HG02642 (cell line): ENCODE measurements around the gene DDX39B.
"Not testable (repeated sequence)": the region's sequence is repeated elsewhere in the genome, so short reads cannot be mapped to it uniquely, and the experiment has no call there.

Source experiments
- ATAC-seq: cut with Tn5 transposase; IDR thresholded peaks from one replicate; pipeline ENCODE4 v1.9.1; 2021; ENCODE audit warnings: mild to moderate bottlenecking; ENCODE audit not compliant: unreplicated experiment, poor library complexity

Gene DDX39B

DNA sequence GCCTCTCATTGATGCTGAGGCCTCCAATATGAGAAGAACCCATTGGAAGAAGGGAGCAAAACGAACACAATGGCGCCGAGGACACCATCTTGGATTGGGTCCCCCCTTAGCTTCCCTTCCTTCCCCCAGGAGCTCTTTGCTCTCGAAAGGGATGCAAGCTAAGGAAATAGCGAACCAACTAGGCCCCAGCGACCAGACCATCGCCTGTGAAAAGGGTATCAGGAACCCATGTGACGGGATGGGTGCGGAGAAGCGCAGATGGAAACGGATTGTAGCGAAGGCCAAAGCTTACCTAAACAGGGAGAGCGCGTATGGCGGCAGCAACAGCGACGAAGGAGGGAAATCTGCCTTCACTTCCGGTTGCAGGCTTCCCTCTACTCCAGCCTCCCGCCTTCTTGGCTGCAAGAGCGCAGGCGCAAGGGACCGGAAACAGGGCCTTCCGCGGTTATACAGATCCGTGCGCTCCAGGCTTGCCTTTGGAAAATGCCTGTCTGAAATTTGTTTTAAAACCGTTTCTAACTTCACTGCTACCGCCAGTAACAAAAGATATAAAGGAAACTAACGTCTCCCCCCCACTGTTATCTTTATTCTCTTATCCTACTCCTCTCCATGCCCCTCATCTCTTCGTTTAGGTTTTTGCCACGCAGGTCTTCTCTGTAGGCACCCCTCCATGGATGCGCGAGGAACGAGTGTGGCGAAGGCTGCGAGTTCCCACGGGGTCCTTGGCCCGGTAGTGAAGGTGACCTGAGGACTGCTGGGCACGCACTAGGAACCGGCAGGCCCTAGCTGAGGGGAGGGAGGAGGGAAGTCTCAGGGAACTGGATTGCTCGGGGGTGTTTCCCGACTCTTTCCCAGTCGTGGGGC lies at the start of gene DDX39B:
DDX39B (minus strand) TSS at position 346 of the 864 bp plus-strand sequence. CDS start 1,471 bp downstream, outside the sequence.
- ATAC-seq = peak; percentile 80

DNA sequence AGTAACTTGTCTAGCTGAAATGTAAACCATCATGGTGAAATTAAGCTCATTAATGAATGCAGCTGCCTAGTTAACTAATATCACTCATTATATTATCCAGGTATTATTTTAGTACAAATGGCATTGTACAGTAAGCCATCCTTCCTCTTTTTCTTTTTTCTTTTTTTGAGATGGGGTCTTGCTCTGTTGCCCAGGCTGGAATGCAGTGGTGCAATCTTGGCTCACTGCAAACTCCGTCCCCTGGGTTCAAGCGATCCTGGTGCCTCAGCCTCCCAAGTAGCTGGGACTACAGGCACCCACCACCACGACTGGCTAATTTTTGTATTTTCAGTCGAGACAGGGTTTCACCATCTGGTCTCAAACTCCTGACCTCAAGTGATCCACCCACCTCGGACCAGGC lies 48.9 kb upstream of the DDX39B start:
- ATAC-seq = not testable (repeated sequence)

DNA sequence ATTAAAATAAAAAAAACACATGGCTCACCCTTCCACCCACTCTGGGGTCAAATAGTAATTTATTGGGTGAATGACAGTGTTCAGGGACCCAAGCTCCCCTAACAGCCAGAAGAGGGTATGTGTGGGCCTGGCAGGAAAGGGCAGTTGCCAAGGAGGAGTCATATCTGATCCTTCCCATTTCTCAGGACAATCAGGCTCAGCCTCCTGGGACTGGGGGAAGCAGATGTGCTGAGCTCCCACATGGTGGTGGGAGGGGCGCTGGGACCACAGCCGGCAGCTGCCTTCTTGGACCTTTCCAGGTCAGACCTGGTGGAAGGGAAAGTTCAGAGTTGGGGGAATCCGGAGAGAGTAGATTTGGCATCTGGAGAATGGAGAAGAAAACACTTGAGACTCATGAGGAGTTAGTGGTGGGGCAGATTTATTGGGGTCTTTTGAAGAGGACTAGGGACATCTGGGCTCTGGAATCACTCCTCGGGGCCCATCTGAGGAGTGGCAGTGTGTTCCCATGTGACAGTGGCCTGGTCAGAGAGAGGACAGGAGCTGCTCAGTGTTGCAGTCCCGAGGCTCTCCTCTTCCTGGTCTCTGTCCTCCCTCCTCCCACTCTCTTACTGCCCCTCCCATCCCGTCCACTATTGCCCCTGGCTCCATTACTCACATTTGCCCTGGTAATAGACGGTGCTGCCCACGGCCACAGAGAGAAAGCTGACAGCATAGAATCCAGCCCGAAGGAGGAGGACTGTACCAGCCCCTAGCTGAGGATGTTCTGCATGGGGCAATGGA lies 47.3 kb upstream of the DDX39B start:
- ATAC-seq = no peak

DNA sequence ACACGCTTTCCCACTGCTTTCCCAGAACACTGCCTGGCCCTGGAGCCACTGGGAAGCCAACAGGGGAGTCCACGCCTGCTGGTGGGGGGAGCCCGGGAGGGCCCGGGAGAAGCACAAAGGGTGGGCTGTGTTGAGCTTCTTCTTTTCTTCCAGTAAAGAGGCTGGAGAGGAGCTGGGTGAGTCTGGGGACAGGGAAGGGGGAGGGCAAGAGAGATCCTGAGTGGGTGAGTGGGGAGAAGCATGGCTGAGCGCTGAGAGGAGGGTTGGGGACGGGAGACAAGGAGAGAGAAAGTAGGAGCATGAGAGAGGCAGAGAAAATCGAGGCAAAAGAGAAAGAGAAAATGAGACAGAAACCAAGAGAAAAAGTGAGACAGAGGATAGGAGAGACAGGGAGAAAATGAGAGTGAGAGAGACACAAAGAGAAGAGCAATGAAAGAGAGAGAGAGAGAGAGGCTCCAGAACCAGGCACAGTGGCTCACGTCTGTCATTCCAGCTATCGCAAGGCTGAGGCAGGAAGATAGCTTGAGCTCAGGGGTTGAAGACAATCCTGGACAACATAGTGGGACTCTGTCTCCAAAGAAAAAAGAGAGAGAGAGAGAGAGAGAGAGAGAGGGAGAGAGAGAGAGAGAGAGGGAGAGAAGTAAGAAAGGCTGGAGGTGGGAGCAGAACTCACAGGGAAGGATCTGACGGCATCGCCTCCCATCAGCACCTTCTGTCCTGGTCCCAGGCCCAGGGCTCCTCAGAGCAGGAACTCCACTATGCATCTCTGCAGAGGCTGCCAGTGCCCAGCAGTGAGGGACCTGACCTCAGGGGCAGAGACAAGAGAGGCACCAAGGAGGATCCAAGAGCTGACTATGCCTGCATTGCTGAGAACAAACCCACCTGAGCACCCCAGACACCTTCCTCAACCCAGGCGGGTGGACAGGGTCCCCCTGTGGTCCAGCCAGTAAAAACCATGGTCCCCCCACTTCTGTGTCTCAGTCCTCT lies 46.3 kb upstream of the DDX39B start:
- ATAC-seq = no peak

DNA sequence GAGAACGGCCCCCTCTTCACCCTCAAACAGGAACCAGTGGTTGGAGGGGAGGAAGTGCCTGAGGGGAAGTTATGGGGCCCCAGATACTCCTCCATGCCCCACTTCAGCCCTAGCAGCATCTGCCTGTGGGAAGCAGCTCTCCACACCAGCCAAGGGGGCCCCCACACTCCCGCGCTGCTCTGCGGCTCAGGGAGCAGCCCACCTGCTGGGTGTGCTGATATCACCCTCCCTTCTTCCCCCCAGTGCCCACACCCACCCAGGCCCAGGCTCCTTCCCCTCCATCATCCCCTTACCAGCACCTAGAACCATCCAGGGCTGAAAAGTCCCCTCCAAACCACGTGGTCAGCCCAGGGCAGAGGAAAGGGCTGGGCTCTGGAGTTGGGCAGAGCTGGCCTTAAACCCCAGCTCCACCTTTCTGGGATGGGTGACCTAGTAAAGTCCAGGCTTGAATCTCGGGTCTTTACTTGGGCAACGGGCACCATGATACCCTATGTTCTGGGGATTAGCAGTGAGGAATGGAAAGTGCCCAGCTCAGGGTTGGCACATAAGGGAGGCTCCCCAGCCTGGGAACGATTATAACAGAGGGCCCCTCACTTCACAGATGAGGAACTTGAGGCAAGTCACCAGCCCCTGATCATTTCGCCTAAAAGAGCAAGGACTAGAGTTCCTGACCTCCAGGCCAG lies 44.9 kb upstream of the DDX39B start:
- ATAC-seq = no peak

DNA sequence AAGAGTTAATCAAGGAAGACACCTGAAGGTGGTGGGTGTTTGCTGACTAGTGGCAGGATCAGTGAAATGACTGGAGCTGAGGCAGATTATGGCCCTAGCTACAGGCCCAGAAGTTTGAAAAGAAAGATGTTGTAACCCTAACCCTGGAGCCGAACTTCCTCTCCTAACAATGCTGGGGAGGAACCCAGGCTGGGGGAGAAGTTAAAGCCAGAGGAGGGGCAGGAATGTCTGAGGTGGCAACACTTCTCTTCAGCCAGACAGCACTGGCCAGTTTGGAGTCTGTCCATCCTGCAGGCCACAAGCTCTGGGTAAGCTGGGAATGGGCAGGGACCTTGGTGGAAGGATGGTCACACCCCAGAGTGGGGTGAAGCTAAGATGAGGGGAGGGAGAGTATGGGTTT lies 44.2 kb upstream of the DDX39B start, which contains the start of gene LST1:
LST1 (plus strand) TSS at position 270 of the 400 bp plus-strand sequence. CDS start 1,023 bp downstream, outside the sequence.
- no peak for ATAC-seq

DNA sequence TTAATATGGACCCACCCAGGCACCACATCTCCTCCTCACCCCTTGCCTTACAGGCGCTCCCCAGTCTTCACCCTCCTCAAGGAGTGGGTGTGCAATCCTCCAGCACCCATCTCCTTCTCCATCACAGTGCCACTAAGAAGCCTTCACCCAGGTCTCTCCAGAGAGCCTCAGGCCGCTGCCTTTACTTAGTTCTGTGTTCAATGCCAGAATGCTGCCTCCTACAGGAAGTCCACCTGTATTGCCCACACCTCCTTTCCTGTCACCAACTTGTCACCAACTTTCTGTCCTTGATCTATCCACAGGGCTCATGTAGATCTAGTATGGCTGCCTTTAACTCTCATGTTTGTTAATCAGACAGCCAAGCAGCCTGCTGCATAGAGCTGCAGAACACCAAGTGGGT lies 43.7 kb upstream of the DDX39B start:
- no peak for ATAC-seq

DNA sequence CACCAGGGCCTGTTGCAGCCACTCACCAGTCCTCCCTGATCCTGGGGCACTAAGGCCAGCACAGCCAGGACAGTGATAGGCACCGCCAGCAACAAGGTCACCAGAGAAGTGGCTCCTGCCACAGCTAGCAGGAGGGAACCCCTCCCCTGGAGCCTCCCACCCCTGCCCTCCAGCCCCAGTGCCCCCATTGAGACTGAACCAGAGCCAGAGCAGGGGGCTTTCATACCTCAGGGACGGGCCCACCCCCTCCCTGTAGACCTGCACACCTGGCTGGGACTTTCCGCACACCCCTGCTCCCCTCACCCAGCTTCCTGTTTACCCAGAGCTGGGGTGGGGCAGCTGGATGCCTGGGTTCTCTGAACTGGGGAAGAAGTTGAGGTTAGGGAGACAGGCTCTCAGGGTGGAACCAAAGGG lies 40.4 kb upstream of the DDX39B start, which contains the start of gene LTB:
LTB (minus strand) TSS at position 195 of the 414 bp plus-strand sequence; CDS start at position 188, 7 bp downstream.
- ATAC-seq = no peak

DNA sequence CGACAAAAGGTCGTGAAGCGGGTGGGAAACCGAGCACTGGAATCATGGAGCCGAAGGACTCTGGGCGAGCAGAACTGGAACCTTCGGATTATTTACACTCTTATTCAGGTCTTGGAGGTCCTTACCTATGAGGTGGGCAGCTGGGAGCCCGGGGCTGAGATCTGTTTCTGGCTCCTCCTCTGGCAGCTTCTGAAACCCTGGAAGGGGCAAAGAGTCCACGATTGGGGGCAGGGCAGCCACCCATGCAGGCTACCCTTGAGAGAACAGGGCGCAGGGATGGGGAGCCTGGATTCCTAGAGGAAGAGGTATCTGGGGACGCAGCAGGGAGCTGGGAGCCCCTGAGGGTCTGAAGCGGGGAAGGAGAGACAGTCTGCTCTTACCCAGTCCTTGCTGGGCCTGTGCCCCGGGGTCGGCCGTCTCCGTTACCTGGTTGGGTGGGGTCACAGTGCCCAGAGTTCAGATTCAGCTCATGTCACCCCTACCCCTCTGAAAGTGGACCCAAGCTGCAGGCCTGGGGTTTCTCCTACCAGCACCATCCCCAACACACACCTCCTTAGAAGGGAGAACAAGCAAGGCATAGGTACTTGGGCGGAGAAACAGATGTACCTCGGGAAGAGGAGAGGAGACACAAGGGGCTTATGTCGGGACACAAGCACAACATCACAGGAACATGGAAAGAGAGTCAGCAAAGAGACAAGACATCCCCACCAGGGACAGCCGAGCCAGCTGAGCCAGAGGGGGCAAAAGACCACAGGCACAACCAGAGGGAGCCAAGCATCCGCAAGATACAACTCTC lies 39.8 kb upstream of the DDX39B start:
- ATAC-seq = no peak

DNA sequence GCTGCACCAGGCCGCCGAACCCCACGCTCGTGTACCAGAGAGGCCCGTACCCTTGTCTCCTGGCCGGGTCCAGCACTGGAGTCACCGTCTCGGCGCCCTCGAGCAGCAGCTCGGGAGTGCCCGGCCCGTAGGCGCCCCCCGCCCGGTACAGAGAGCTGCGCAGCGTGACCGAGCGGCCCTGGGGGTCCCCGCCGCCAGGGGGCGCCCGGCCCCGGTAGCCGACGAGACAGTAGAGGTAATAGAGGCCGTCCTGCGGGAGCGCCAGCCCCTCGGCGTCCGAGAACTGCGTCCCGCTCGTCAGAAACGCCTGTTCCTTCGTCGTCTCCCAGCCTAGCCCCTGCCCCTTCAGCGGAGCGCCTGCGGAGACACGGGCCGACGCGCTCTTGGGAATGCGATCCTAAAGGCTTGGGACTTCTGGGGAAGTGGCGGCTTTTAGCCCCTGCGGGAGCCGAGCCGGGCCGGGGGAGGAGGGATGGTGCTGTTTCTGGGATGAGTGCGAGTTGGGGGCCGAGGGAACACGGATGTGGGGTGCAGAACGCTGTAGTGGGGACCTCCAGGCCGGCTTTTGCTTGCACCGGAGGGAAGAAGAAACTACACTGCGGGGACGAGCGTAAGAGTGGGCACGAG lies 39.1 kb upstream of the DDX39B start:
- peak; percentile 69 for ATAC-seq

DNA sequence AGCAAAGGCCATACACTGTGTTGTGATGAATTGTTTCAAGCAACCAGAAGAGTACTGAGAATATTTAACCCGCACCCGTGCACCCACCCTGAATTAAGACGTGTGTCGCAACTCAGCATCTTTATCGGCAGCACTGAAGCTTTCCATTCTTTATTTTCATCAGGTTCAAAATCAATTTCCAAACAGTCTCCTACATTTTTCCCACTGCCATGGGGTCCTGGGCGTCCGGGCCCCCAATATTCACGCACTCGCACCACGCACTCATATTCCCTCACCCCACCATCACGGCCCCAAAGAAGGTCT lies 38.6 kb upstream of the DDX39B start:
- no peak for ATAC-seq

DNA sequence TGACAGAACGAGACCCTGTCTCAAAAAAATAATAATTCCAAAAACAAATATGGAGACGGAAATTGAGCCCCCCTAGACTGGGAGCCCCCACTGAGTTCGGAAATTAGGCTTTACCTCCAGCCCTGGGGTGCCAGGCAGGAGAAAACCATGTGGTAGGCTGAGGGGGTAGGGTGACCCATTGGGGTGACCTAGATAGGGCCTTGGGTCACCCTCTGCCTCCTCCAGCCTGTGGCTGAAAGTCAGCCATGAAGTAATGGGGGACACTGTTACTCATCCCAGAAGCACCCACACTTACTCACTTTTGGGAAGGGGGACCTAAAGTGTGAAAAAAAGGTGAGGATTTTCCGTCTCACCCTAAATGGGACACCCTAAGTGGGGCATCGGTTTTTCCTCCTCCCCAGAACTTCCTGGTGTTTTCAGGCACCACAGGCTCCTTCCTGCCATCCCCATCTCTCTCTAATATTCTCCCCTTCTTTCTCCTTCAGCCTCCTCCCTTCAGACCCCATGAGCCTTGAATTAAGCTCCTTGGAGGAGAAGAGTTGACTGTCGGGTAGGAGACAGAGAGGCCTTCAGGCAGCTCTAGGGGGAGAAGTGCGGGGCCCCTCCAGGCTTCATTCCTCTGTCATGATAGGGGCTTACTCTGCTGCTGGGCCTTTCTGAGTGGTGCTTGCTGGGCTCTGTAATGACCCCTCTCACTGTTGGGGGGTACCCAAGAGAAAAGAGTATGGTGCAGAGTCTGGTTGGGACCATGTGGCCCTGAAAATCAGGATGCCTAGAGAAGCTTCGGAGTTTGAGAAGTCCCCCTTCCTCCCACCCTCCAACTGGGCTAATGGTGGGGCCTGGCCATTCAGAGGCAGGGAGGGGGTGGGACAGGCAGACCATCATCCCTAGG lies 38.0 kb upstream of the DDX39B start:
- no peak for ATAC-seq

DNA sequence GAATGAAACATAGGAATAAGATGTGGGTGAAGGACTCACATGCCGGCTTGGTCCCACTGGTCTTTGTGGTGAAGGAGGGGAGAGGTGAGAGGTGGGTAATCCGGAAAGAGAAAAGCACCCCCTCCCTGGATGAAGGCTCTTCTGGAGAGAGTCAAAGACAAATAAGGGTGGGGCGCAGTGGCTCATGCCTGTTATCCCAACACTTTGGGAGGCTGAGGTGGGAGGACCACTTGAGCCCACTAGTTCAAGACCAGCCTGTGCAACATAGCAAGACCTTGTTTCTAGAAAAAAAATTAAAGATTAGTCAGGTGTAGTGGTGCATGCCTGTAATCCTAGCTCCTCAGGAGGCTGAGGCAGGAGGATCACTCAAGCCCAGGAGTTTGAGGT lies 37.3 kb upstream of the DDX39B start:
- ATAC-seq = no peak

DNA sequence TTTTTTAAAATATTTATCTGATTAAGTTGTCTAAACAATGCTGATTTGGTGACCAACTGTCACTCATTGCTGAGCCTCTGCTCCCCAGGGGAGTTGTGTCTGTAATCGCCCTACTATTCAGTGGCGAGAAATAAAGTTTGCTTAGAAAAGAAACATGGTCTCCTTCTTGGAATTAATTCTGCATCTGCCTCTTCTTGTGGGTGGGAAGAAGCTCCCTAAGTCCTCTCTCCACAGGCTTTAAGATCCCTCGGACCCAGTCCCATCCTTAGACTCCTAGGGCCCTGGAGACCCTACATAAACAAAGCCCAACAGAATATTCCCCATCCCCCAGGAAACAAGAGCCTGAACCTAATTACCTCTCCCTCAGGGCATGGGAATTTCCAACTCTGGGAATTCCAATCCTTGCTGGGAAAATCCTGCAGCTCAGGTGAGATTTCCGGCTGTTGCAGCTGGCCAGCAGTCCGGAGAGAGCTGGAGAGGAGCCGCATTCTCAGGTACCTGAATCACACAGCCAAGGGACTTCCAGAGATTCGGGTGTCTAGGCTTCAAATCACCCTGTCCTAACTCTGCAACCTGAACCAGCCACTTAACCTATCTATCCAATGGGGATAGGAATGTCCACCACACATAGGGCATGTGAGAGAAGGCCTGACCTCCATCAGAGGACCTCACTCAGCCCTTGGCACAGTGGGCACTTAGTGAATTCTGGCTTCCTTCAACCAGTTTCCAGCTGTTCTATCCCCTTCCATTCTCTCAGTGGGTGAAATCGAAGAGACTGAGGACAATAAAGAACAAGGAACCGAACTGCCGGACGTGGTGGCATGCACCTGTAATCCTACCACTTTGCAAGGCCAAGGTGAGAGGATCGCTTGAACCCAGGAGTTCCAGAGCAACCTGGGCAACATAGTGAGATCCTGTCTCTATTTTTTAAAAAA lies 36.6 kb upstream of the DDX39B start:
- no peak for ATAC-seq

DNA sequence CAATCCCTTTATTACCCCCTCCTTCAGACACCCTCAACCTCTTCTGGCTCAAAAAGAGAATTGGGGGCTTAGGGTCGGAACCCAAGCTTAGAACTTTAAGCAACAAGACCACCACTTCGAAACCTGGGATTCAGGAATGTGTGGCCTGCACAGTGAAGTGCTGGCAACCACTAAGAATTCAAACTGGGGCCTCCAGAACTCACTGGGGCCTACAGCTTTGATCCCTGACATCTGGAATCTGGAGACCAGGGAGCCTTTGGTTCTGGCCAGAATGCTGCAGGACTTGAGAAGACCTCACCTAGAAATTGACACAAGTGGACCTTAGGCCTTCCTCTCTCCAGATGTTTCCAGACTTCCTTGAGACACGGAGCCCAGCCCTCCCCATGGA lies 35.8 kb upstream of the DDX39B start:
- ATAC-seq = no peak

DNA sequence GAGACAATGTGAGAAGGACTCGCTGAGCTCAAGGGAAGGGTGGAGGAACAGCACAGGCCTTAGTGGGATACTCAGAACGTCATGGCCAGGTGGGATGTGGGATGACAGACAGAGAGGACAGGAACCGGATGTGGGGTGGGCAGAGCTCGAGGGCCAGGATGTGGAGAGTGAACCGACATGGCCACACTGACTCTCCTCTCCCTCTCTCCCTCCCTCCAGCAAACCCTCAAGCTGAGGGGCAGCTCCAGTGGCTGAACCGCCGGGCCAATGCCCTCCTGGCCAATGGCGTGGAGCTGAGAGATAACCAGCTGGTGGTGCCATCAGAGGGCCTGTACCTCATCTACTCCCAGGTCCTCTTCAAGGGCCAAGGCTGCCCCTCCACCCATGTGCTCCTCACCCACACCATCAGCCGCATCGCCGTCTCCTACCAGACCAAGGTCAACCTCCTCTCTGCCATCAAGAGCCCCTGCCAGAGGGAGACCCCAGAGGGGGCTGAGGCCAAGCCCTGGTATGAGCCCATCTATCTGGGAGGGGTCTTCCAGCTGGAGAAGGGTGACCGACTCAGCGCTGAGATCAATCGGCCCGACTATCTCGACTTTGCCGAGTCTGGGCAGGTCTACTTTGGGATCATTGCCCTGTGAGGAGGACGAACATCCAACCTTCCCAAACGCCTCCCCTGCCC lies 35.2 kb upstream of the DDX39B start:
- no peak for ATAC-seq
